Measurements from ENCODE around the gene ATP8A1.

Gene ATP8A1

DNA sequence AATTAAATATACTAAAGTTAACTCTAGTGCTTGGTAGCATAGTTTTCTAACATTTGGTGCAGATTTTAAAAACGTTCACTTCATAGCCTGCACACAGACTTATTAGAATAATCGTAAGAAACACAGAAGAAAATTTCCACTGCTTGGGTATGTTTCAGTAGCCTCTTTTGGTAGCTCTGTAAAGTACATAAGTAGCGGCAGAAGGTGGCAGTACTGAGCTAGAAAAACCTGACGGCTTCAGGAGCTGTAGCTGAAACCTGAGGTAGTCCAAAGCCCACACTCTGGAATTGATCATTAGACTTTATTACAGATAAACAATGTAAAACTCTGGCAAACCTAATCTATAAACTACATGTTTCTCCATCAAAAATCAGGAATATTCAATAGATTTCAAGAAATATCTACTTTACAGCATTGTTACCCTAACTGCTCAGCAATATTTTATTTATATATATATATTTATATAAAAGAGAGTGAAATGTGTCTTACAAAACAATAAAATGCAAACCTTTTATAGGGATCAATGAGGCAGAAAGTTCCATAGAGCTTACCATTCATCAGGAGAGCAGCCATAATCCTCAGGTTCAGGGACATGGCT, 88.2 kb downstream of the ATP8A1 start:
- DNase-seq (ENCODE audit: low read depth) = peak; percentile 46

DNA sequence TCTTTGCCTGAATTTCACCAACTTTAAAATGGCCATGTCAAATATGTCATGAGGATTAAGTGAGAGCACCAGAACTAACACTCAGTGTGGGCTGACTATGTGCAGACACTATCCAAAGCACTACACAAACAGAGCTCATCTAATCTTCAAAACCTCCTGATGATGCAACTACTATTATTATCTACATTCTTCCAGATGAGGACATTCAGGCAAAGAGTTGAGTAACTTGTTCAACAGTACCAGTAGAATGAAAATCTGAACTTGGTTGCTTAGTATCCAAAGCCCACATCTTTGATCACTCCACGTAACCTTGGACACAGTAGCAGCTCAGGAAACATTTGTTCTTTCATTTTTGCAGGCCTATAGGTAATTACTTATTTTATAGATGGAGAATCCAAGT, 90.1 kb downstream of the ATP8A1 start:
- no peak for DNase-seq (ENCODE audit: low read depth)

DNA sequence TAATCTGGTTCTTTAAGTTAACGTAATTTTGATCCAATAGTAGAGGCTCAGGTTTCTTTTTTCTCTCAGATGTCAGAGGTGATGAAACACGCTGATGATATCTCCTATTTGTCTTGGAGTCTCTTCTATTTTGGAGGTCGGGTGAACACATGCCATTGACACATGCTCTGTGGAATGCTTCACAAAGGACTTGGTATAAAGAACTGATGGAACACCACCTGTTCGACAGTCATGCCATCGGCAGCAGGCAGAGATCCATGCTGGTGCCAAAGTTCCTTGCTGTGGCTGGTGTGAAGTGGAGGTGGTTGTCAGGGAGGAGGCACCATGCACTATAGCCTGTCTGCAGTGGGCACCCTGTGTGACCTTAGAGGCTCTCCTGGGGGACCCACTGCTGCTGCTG, 94.9 kb downstream of the ATP8A1 start:
- no peak for DNase-seq (ENCODE audit: low read depth)

DNA sequence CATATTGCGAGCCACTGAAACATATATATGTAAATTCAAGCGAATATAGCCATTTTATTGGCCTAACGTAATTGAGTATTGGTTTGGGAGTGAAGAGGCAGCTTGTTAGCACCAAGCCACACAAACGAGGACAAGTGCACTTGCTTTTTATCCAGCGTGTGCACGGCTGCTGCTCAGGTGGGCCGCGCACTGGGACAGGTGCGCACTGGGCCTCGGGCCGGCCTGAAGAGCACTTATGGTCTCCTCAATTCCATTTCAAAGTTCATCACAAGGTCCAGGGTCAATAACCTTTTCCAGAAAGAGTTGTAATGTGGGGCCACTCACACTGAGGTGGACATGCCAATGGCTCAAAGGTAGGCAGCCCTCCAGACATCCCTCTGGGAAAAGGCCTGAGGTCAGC, 95.9 kb downstream of the ATP8A1 start:
- no peak for DNase-seq (ENCODE audit: low read depth)

DNA sequence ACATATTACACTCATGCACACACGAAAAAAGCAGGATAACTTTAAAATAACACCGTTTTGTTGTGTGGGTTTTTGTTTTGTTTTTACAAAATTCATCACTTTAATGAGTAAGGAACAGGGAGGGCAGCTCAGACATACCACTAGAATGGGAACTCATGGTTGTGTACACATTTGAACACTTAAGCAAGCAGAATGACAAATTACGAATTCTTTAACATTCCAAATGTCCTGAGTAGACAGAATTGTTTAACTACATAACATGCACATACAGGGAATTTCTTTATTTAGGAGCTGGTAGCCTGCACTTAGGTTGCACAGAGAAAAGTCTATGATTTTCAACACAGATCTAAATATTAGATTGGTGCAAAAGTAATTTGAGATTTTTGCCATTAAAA, 96.4 kb downstream of the ATP8A1 start:
- no peak for DNase-seq (ENCODE audit: low read depth)

DNA sequence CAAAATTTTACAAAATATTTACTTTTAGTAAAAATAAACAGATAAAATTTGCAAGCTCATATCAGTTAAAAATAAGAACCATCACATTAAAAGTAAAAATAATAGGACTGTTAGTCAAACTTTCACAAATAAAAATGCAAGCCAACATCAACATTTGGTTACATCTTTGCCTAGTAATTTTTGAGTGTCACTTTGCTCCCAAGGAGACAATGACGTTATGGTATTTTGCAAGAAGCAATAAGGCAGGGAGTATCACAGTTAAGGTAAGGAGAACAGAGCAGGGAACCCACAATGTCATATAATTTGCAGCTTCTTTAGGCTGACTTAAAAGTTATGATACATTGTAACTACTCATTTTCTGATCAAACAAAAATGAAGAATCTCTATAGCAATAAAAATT, 98.7 kb downstream of the ATP8A1 start:
- DNase-seq (ENCODE audit: low read depth) = no peak

DNA sequence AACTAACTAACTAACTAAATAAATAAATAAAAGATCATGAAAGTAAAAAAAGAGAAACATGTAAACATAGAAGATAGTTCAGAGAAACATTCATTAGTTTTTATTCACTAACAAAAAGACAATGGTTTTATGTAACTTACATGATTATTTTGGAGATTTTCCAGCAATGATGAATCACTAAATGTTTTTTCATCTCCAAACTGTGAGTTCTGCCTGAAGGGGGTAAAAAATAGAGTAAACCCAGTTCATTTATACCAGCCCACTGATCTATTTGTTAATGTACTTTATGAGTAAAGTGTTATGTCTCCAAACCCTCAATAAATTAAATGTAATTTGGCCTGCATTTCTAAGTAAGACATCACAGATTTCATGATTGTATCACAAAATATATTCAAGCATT, 101.1 kb downstream of the ATP8A1 start:
- DNase-seq (ENCODE audit: low read depth) = no peak

DNA sequence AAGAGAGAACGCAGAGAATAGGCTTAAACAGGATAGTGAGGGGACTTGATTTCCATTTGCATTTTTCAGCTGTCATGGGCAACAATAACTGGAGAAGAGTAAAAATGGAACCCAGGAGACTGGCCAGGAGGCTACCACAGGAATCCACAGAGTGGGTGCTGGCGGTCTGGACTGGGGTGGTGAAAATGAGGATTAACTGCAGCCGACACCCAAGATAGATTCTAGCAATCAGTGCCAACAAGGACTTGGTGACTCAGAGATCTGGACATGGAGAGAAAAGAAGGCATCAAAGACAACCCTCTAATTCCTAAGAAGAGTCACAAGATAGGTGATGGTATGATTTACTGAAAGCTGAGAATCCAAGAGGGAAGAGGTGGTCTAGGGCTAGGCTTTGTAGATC, 102.8 kb downstream of the ATP8A1 start:
- DNase-seq (ENCODE audit: low read depth) = no peak

DNA sequence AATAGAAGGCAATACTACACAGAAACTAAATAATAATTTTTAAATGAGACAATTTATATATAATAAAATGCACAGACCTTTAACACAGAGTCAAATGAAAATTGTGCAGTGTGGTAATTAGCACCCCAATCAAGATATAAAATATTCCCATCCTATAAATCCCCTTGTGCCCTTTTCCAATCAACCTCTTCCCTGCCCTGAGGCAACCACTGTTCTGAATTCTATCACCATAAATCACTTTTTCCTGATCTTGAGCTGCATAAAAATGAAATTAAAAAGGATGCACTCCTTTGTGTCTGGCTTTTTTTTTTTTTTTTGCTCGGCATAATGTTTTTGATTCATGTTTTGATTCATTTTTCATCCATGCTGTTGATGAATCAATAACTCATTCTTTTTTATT, 107.0 kb downstream of the ATP8A1 start:
- DNase-seq (ENCODE audit: low read depth) = no peak

DNA sequence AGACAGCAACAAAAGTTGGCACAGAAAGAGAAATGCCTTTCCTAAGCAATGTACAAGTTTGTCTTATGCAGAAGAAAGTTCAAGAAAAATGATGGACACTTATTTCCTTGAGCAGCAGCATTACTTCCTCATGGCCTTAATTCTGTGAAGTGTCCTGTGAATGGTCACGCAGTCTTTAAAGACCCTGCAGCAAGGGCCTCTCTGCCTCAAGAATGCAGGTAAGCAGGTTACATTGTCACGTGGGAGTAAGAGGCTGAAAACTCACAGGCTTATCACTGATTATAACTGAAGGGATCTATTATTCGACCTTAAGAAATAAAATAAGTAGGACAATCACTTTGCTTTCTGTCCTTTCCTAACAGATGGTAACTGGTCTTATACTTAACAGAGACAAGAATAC, 109.1 kb downstream of the ATP8A1 start:
- no peak for DNase-seq (ENCODE audit: low read depth)

DNA sequence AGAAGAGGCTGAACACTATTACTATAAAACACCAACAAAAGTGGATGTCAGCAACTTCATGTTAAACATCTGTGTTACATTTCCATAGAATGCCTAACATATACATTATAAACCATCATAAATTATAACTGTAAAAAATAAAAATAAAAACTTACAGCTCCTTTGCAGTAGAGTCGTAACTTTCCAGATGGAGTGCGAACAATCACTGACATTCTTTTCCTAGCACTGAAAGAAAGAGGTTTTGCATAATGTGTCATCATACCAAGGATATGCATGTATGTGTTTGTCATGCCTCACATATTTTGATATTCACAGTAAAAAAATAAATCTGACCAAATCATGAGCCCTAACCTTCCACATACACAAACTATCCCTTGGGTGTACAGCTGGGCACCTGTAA, 113.1 kb downstream of the ATP8A1 start:
- no peak for DNase-seq (ENCODE audit: low read depth)

DNA sequence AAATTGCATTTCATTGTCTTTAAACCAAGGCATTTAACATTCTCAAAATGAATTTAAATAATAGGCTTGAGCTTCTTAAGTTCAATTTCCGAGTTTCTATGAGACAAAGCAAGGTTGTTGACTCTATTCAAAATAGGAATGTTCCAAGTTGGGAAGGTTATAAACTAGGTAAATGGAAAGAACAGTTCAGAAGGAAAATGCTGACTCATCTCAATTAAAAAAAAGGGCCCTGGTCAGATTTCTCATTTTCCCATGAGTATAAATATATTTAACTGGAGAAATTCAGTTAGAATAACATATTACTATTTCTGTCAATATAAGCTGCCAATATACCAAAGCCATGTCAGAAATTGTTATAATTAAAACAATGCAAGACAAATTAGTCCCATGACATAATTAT, 113.8 kb downstream of the ATP8A1 start:
- no peak for DNase-seq (ENCODE audit: low read depth)

DNA sequence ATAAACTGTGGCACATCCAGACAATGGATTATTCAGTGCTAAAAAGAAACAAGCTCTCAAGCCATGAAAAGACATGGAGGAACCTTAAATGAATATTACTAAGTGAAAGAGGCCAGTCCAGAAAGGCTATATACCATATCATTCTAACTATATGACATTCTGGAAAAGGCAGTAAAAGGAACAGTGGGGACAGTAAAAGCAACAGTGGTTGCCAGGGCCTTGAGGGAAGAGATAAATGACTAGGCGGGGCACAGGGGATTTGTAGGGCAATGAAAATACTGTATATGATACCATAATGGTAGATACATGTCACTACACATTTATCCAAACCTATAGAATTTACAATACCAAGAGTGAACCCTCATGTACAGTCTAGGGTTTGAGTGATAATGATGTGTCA, 115.3 kb downstream of the ATP8A1 start:
- no peak for DNase-seq (ENCODE audit: low read depth)

DNA sequence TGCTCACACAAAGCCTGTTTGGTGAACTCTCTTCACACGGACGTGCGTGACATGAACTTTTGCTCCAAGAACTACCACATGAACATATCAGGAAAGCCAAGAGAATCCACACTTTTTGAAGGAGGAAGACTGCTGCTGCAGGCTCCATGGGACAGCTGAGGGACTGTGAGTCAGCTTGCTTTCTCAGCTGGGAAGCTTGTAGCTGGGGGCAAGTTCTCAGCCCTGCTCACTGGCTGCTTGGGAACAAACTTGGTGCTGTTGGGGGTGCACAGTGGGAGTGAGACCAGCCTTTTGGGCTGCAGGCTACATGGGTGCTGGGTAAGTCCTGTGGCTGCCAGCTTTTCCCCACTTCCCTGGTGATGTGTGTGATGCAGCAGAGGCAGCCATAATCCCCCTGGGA, 123.9 kb downstream of the ATP8A1 start:
- no peak for DNase-seq (ENCODE audit: low read depth)

DNA sequence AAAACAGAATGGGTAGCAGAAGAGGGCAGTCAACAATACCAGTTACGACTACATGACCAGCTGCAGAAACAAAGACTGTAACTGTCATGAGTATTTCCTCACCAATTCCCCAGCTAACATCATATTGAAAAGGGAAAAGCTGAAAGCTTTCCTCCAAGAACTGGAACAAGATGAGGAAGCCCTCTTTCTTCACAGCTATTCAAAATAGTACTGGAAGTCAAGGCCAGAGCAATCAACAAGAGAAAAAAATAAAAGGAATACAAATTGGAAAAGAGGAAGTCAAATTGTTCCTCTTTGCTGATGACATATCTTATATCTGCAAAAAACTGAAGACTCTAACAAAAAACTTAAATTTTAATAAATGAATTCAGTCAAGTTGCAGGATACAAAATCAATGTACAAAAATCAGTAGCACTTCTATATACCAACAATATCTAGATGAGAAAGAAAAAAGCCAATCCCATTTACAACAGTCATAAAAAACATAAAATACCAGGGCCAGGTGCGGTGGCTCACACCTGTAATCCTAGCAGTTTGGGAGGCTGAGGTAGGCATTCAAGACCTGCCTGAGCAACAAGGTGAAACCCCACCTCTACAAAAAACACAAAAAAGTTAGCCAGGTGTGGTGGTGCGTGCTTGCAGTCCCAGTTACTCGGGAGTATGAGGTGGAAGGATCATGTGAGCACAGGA, 125.4 kb downstream of the ATP8A1 start:
- no peak for DNase-seq (ENCODE audit: low read depth)

DNA sequence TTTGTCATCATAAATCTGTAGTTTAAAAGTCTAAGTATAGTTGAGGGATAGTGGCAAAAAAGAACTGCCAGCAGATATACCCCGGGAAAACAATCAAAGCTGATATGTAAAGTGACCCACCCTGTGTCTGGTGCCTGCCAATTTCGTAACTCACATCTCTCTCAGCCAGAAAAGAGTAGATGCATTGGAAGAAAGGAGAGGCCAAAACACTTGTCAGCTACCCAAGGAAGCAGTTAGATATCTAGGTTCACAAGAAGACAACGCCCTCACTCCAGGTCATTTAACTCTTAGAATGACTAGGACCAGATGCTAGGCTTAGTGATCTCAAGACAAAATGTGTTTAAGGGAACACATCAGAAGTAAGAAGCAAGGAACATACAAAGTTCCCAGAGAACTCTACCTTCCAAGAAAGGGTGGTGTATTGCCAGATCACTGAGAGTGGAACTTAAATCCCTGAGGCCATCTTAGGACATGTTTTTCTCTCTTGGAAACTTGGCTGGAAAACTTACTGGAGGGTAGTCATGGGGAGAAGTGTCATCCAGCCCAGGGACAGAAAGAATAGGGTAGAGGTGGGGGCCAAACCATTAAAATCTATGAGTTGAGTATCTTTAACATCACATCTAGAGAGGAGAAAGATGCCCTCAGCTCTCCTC, 133.7 kb downstream of the ATP8A1 start:
- DNase-seq (ENCODE audit: low read depth) = no peak

DNA sequence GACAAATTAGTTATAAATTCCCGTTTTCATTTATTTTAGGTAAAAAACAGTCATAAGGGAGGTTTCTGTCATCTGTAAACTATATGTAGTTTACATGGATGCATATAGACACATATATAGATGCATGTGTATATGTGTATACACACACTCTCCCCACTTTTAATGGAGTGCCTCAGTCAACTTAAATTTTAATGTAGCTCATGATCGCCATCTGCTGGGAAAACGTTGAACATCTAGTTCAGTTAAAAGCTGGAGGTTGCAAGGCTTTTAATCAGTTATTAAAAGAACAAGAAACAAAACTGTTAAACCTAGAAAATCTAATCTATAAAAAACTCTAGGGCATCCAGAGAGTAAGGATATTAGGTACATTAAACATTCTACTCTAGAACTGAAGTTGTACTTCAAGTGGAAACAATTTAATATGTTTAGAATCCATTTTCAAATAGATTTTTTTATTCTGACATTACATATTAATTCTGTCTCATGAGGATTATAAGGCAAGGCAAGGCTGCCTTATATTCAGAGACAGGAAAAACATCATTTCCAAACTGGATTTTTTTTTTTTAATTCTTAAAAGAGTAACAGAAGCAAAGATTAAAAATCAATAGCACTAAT, 137.0 kb downstream of the ATP8A1 start:
- peak; percentile 10 for DNase-seq (ENCODE audit: low read depth)

DNA sequence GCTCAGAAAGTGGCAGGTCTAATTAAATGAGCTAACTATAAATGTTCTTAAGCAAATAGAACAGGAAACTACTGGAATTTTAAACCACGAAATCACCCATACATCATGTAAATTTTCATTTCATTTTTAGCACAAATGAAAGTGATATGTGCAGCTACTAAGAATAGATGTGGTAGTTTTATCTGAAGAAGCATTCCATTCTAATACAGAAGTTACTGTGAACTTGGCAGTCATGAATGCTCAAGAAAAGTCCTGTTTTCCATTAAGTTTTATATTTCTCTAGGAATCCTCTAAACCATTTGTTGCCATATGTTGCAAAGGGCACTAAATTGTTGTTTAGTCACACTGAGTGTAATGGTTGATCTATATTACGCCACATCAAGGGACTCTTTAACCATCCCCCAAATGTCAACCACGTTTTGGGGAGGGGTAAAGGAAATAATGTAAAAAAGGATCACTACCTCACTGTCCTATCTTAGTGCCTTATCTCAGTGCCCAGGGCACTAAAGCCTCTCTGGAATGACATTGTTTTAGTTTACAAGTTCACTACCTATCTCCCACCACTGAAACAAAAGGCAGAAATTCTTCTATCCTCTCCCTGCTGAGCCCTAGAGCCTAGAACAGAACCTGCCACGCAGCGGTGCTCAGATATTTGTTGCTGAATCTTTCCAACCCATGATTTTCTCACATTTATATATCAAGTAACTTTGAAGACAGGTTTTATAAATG, 141.6 kb downstream of the ATP8A1 start:
- DNase-seq (ENCODE audit: low read depth) = no peak

DNA sequence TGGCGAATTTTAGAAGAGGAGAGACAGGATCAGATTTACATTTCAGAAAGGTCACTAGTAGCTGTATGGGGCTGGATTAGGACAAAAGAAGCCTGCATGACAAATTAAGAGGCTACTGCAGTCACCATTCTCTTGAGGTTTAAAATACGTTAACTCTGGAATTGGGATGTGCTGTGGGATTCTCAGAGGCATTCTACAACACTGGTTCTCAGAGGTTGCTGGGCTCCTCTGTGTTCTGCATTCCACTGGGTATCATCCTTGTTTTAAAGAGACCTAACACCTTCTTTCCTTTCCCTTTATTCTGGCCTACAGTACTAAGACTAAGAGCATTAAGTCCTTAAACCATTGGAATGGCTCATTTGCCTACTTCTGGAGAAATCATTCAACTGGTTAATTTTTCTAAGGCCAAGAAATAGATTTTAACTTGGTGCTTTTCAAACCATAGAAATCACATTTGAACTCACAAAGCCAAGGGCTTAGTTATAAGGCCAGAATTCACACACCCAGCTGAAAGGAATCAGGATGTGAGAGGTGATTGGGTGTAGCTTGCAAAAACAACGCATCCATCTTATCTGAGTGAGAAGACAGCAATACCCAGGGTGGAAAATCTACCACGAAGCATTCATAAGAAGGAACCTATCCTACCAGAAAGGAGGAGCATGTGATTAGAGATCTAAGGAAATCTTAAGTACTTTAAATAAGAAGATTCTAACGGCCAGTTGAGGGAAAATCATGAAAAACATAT, 143.0 kb downstream of the ATP8A1 start:
- no peak for DNase-seq (ENCODE audit: low read depth)

DNA sequence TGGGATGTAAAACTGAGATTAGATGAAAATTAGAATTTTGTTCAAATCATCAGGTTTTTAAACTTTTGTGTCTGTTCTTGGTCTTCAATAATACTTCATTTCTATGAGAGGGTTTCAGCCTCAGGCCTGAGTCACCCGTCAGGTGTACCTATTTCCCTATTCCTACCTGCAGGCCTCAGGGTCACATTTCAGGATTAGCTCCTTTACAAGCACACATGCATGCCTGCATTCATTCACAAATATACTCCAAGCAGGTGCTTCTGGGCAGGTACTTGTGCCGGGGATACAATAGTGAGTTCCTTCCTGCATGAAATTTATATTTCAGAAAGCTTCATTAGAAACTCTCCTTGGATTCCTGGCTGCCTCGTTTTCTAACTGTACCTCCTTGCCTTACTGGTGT, 144.7 kb downstream of the ATP8A1 start:
- no peak for DNase-seq (ENCODE audit: low read depth)

DNA sequence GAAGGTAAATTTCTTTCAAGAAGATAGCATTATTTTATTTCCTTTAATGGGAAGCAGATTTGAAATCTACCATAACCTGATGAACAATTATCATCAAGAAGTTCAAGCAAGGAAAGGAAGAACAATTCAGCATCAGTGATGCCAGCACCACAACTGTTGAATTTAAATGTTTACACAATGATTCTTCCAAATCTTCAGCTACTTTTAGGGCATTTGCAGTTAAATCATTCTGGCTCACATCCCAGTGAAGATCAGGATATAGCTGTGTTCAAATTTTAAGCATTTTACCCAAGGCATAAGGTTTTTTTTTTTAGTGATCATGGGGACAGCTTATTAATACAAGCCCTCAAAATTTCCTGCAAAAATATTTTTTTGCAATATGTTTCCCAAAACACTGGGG, 146.7 kb downstream of the ATP8A1 start:
- no peak for DNase-seq (ENCODE audit: low read depth)

Data from stimulated activated CD8-positive, alpha-beta memory T cell treated with anti-CD3 and anti-CD28 coated beads, Interleukin-15, amount 100 ng/mL, for 1 hour (primary cell).